Body of pancreas (tissue), 4 donors: ENCODE results near the gene FNIP1. TPM values are rescaled to one million over a fixed set of nuclear protein-coding genes. Genes with fewer than 3 reads are reported as not detected.

Experiments used
- ATAC-seq: fragments of 150-250 bp; one replicate; pipeline ENCODE4 v1.9.1; 2016
- DNase-seq, 4 donors: peaks; one replicate each; pipeline ENCODE4 v3.0.0-alpha.2; 2019
- H3K27ac ChIP-seq, 4 donors: fragments of 200-600 bp; sonication (generic); 1 replicate in 3 of 4; 2 replicates in 1 of 4; pipeline versions ENCODE4 v1.5.1 to v1.6.1; 2016 to 2019; ENCODE audit warnings: mild to moderate bottlenecking in 1 of 4, mixed read lengths in 1 of 4, moderate library complexity in 1 of 4
- H3K27me3 ChIP-seq, 2 donors: fragments of 200-600 bp; sonication (generic); one replicate each; pipeline ENCODE4 v1.6.0; 2016; ENCODE audit warnings: mild to moderate bottlenecking in 1 of 2
- H3K36me3 ChIP-seq, 2 donors: fragments of 200-600 bp; sonication (generic); replicated peaks in 1 of 2; 2 replicates each; pipeline ENCODE4 v1.5.1; 2016; ENCODE audit warnings: low read depth in 2 of 2; ENCODE audit not compliant: insufficient read depth in 1 of 2
- H3K4me1 ChIP-seq: fragments of 200-600 bp; sonication (generic); one replicate; pipeline ENCODE4 v1.6.0; 2016
- H3K4me3 ChIP-seq, 2 donors: fragments of 200-600 bp; sonication (generic); 1 replicate in 1 of 2; 2 replicates in 1 of 2; pipeline ENCODE4 v1.5.1; 2016 to 2019
- H3K9me3 ChIP-seq, 3 donors: fragments of 200-600 bp; sonication (generic); 1 replicate in 2 of 3; 2 replicates in 1 of 3; pipeline ENCODE4 v1.5.1; 2016
- CTCF ChIP-seq, 7 experiments: fragments of 450-650 bp in 4 of 7; fragments of 200-600 bp in 3 of 7; sonication (generic) in 3 of 7; IDR thresholded peaks; one replicate each; pipeline ENCODE4 v1.5.1; 2016 to 2019; ENCODE audit warnings: antibody characterized with exemption in 7 of 7
- POLR2A ChIP-seq, 3 donors: fragments of 450-650 bp; IDR thresholded peaks; one replicate each; pipeline ENCODE4 v1.6.1; 2016; ENCODE audit warnings: antibody characterized with exemption in 3 of 3, mild to moderate bottlenecking in 2 of 3
- WGBS, 2 donors: methylation state at CpG; one replicate each; pipeline ENCODE4 v1.1.5; 2017; 5-methylcytosine and 5-hydroxymethylcytosine counted together
- intact Hi-C: fragments of 100-400 bp; cut with DNase I; formaldehyde crosslinking; loops from one replicate; pipeline ENCODE4 v1.15.1; 2023
- total RNA-seq, 2 donors: library from RNA; depleted of rRNA; stranded (reverse); fragments of >200 nt; gene quantifications; one replicate each; pipeline ENCODE4 v1.1.0, GENCODE V29; 2016

The FNIP1 gene
- total RNA-seq, 2 donors from 2014 or later = 20.5 to 35.9 TPM

GRCh38 chr5:131608597-131608996, 188.2 kb downstream of the FNIP1 start:
- intact Hi-C loops = no loop called here
- 83 to 88% methylated on average over 5 of the region's 5 CpGs for WGBS, 2 donors
- ATAC-seq = no peak
- Histone ChIP-seq H3K4me3 (no peak overlapping the region), H3K27ac (peak overlapping the region in 2 of 4 donors; percentile 57 to 71), H3K27me3 (no peaks in the 10 kb centered on the region), H3K9me3 (no peaks in the 10 kb centered on the region), H3K4me1 (peaks cover 44% of the 10 kb centered on the region), H3K36me3 (no peaks in the 10 kb centered on the region)
- no peak for DNase-seq
- TF ChIP-seq POLR2A (IDR thresholded peaks at IDR 0.05) (no peak), CTCF (IDR thresholded peaks at IDR 0.05) (no peak)

GRCh38 chr5:131607903-131608540, 188.8 kb downstream of the FNIP1 start:
- Histone ChIP-seq H3K36me3 (no peaks in the 10 kb centered on the region), H3K27me3 (no peaks in the 10 kb centered on the region), H3K4me3 (no peak overlapping the region), H3K4me1 (peaks cover 44% of the 10 kb centered on the region), H3K9me3 (no peaks in the 10 kb centered on the region), H3K27ac (peak overlapping the region in 2 of 4 donors; percentile 34 to 71)
- 36 to 40% methylated on average over 4 of the region's 4 CpGs for WGBS, 2 donors
- ATAC-seq = no peak
- intact Hi-C loops = no loop called here
- TF ChIP-seq CTCF (IDR thresholded peaks at IDR 0.05) (no peak), POLR2A (IDR thresholded peaks at IDR 0.05) (no peak)
- DNase-seq = no peak

GRCh38 chr5:131607418-131607817, 189.4 kb downstream of the FNIP1 start:
- 81 to 83% methylated on average over 4 of the region's 4 CpGs for WGBS, 2 donors
- Histone ChIP-seq H3K27ac (no peak overlapping the region), H3K9me3 (no peaks in the 10 kb centered on the region), H3K4me1 (peaks cover 44% of the 10 kb centered on the region), H3K4me3 (no peak overlapping the region), H3K36me3 (peaks cover 0 to 2% of the 10 kb centered on the region in 2 donors), H3K27me3 (no peaks in the 10 kb centered on the region)
- intact Hi-C loops = no loop called here
- ATAC-seq (no peak), DNase-seq (no peak)
- TF ChIP-seq POLR2A (IDR thresholded peaks at IDR 0.05) (no peak), CTCF (IDR thresholded peaks at IDR 0.05) (no peak)

GRCh38 chr5:131605086-131605485, 191.7 kb downstream of the FNIP1 start:
- no peaks in the 10 kb centered on the region for H3K9me3 ChIP-seq
- WGBS, 2 donors = 90% methylated on average over 2 of the region's 2 CpGs
- TF ChIP-seq CTCF (IDR thresholded peaks at IDR 0.05) (no peak), POLR2A (IDR thresholded peaks at IDR 0.05) (no peak)
- no peak overlapping the region for H3K4me3 ChIP-seq
- H3K27me3 ChIP-seq = no peaks in the 10 kb centered on the region
- H3K27ac ChIP-seq = no peak overlapping the region
- DNase-seq (no peak), ATAC-seq (no peak)
- H3K36me3 ChIP-seq = peaks cover 0 to 7% of the 10 kb centered on the region in 2 donors
- H3K4me1 ChIP-seq = peaks cover 34% of the 10 kb centered on the region
- intact Hi-C loops = no loop called here
